Measurements from ENCODE around the gene NPR2. TPM values are rescaled to one million over a fixed set of nuclear protein-coding genes. Genes with fewer than 3 reads are reported as not detected.

The NPR2 gene
- polyA plus RNA-seq, 1 donor (not counting 4 experiments of a cell fraction or from before 2014, with no cell fraction given) = 5.0 TPM

- H4K20me1 ChIP-seq (ENCODE audit: control insufficient read depth, extremely low read depth, insufficient read depth, low read length) = no peaks in the 10 kb centered on the region
Measured at GRCh38 chr9:35827486-35827885, 36.1 kb downstream of the NPR2 start.

GRCh38 chr9:35828716-35829083 is 37.3 kb downstream of the NPR2 start, which contains the start of gene FAM221B:
Gene FAM221B (minus strand): TSS chr9:35828732. CDS start chr9:35826161, 2,571 bp downstream.
- H3K4me2 ChIP-seq (ENCODE audit: control insufficient read depth, extremely low read depth, insufficient read depth, low read depth, low read length) = peak within 1 kb of the TSS; percentile 92
- dilution Hi-C loops (cut with MboI; ENCODE audit: extremely low pct_ligation_motif_present, low sequenced_read_pairs) = no loop called here
- no peaks in the 10 kb centered on the region for H3K9me1 ChIP-seq (ENCODE audit: control insufficient read depth, extremely low read depth, insufficient read depth, low read length)
- peak within 1 kb of the TSS; percentile 47 for H3K27ac ChIP-seq (ENCODE audit: control insufficient read depth, insufficient read depth, low read length)
- peak within 1 kb of the TSS; percentile 78 for H3K9ac ChIP-seq (ENCODE audit: control insufficient read depth, extremely low read depth, insufficient read depth, low read length)
- peaks cover 21% of the 10 kb centered on the region for H3K4me1 ChIP-seq (ENCODE audit: control insufficient read depth, extremely low read depth, insufficient read depth, low read length)
- H3K9me3 ChIP-seq (ENCODE audit: control insufficient read depth, low read depth, low read length) = no peaks in the 10 kb centered on the region
- H4K20me1 ChIP-seq (ENCODE audit: control insufficient read depth, extremely low read depth, insufficient read depth, low read length) = no peaks in the 10 kb centered on the region
- no peaks in the 10 kb centered on the region for H3K36me3 ChIP-seq (ENCODE audit: control insufficient read depth in 2 of 2, extremely low read depth in 1 of 2, insufficient read depth in 2 of 2, low read length in 2 of 2)
- peak within 1 kb of the TSS; percentile 98 for H2AFZ ChIP-seq (ENCODE audit: control insufficient read depth, low read length)
- H3K79me2 ChIP-seq (ENCODE audit: control insufficient read depth, insufficient read depth, low read length) = no peaks in the 10 kb centered on the region
- DNase-seq (ENCODE audit: low read depth, low spot score) (no peak), FAIRE-seq (no peak)
- no peak for TF ChIP-seq EZH2 (IDR thresholded peaks at IDR 0.05; ENCODE audit: low read length)
- no peak for TF ChIP-seq CTCF (optimal IDR thresholded peaks at IDR 0.05 in 1 of 3, IDR thresholded peaks at IDR 0.05 in 1 of 3, conservative IDR thresholded peaks at IDR 0.05 in 1 of 3; ENCODE audit: extremely low read depth in 1 of 3, insufficient read depth in 2 of 3, low read length in 3 of 3)
- H3K27me3 ChIP-seq (ENCODE audit: control insufficient read depth, extremely low read depth, insufficient read depth, low read length) = no peaks in the 10 kb centered on the region
- H3K4me3 ChIP-seq (ENCODE audit: control insufficient read depth in 2 of 3, extremely low read depth in 1 of 3, insufficient read depth in 2 of 3, low read depth in 1 of 3, low read length in 3 of 3) = peak within 1 kb of the TSS; percentile 53 to 84 (median 79)

More at GRCh38 chr9:35827486-35827885, 36.1 kb downstream of the NPR2 start:
- no peak overlapping the region for H3K4me2 ChIP-seq (ENCODE audit: control insufficient read depth, extremely low read depth, insufficient read depth, low read depth, low read length)
- no peaks in the 10 kb centered on the region for H3K36me3 ChIP-seq (ENCODE audit: control insufficient read depth in 2 of 2, extremely low read depth in 1 of 2, insufficient read depth in 2 of 2, low read length in 2 of 2)
- dilution Hi-C loops (cut with MboI; ENCODE audit: extremely low pct_ligation_motif_present, low sequenced_read_pairs) = no loop called here
- TF ChIP-seq CTCF (optimal IDR thresholded peaks at IDR 0.05 in 1 of 3, IDR thresholded peaks at IDR 0.05 in 1 of 3, conservative IDR thresholded peaks at IDR 0.05 in 1 of 3; ENCODE audit: extremely low read depth in 1 of 3, insufficient read depth in 2 of 3, low read length in 3 of 3) (no peak), EZH2 (IDR thresholded peaks at IDR 0.05; ENCODE audit: low read length) (no peak)
- H3K9ac ChIP-seq (ENCODE audit: control insufficient read depth, extremely low read depth, insufficient read depth, low read length) = no peak overlapping the region
- H3K27me3 ChIP-seq (ENCODE audit: control insufficient read depth, extremely low read depth, insufficient read depth, low read length) = no peaks in the 10 kb centered on the region
- no peaks in the 10 kb centered on the region for H3K9me1 ChIP-seq (ENCODE audit: control insufficient read depth, extremely low read depth, insufficient read depth, low read length)
- FAIRE-seq (no peak), DNase-seq (ENCODE audit: low read depth, low spot score) (no peak)
- H3K27ac ChIP-seq (ENCODE audit: control insufficient read depth, insufficient read depth, low read length) = no peak overlapping the region
- H3K79me2 ChIP-seq (ENCODE audit: control insufficient read depth, insufficient read depth, low read length) = no peaks in the 10 kb centered on the region
- H3K9me3 ChIP-seq (ENCODE audit: control insufficient read depth, low read depth, low read length) = no peaks in the 10 kb centered on the region
- no peak overlapping the region for H2AFZ ChIP-seq (ENCODE audit: control insufficient read depth, low read length)
- H3K4me1 ChIP-seq (ENCODE audit: control insufficient read depth, extremely low read depth, insufficient read depth, low read length) = peaks cover 21% of the 10 kb centered on the region
- no peak overlapping the region for H3K4me3 ChIP-seq (ENCODE audit: control insufficient read depth in 2 of 3, extremely low read depth in 1 of 3, insufficient read depth in 2 of 3, low read depth in 1 of 3, low read length in 3 of 3)

All from keratinocyte (primary cell).